GM12878 (cell line): ENCODE data around the gene CPNE5. TPM values are rescaled to one million over a fixed set of nuclear protein-coding genes. Genes with fewer than 3 reads are reported as not detected.

Source experiments
- ATAC-seq: fragments of 200-7000 bp; cut with Tn5 transposase; 3 replicates; pipeline ENCODE4 v1.9.1; 2020; ENCODE audit warnings: mild to moderate bottlenecking, moderate library complexity
- BruUV-seq: library from RNA; stranded (reverse); fragments of 400-500 nt; replicated peaks from 2 replicates; lab custom pipeline; 2021; lab: Mats Ljungman, UMichigan
- CTCF ChIA-PET: fragments of 300-600 bp; sonication (Branson Sonifier 250); formaldehyde crosslinking; extraction: SDS; loops from one replicate; lab custom pipeline; 2021; ENCODE audit warnings: inconsistent platforms; lab: Yijun Ruan, JAX
- POLR2A ChIA-PET: fragments of 350-600 bp; formaldehyde crosslinking; extraction: SDS; loops from one replicate; lab custom pipeline; 2021; ENCODE audit warnings: inconsistent platforms; lab: Charles Lee
- RAD21 ChIA-PET: fragments of 300-600 bp; sonication (Branson Sonifier 250); formaldehyde crosslinking; loops from one replicate; lab custom pipeline; 2023; ENCODE audit warnings: antibody characterized with exemption; ENCODE audit not compliant: unreplicated experiment; lab: Charles Lee
- SMC1A ChIA-PET: fragments of 300-600 bp; sonication (Branson Sonifier 250); formaldehyde crosslinking; loops from one replicate; lab custom pipeline; 2023; ENCODE audit not compliant: unreplicated experiment, uncharacterized antibody; lab: Charles Lee
- DNase-seq: peaks from one replicate; pipeline ENCODE4 v3.0.0-alpha.2; 2011; ENCODE audit warnings: low read depth, low spot score
- FAIRE-seq: peaks from 3 replicates; lab custom pipeline; 2011; peaks lifted over from hg19 to GRCh38; lab: Jason Lieb, UNC
- H2AFZ ChIP-seq: 2 replicates; pipeline ENCODE4 v1.6.0; 2011; ENCODE audit warnings: low read depth, low read length, control low read depth; ENCODE audit not compliant: control insufficient read depth
- H3K27ac ChIP-seq: 2 replicates; pipeline ENCODE4 v1.5.1; 2011; ENCODE audit warnings: control low read depth; ENCODE audit not compliant: control insufficient read depth, insufficient read depth
- H3K27me3 ChIP-seq, 2 experiments: replicated peaks in 1 of 2; 2 replicates each; pipeline versions ENCODE4 v1.6.0 to v1.6.1; 2011; ENCODE audit warnings: low read length in 1 of 2; ENCODE audit not compliant: control insufficient read depth in 2 of 2, insufficient read depth in 2 of 2
- H3K36me3 ChIP-seq, 2 experiments: 2 replicates each; pipeline ENCODE4 v1.5.1; 2011; ENCODE audit warnings: low read length in 1 of 2; ENCODE audit not compliant: control insufficient read depth in 2 of 2, insufficient read depth in 2 of 2
- H3K4me1 ChIP-seq: 2 replicates; pipeline ENCODE4 v1.6.1; 2011; ENCODE audit warnings: mild to moderate bottlenecking, low read length, moderate library complexity, mixed read lengths; ENCODE audit not compliant: control insufficient read depth, insufficient read depth
- H3K4me2 ChIP-seq: 2 replicates; pipeline ENCODE4 v1.6.0; 2011; ENCODE audit warnings: control low read depth; ENCODE audit not compliant: control insufficient read depth, insufficient read depth
- H3K4me3 ChIP-seq: fragments of 200-600 bp; sonication (generic); 2 replicates; pipeline ENCODE4 v1.5.1; 2016
- H3K79me2 ChIP-seq: 2 replicates; pipeline ENCODE4 v1.6.0; 2011; ENCODE audit warnings: low read length; ENCODE audit not compliant: control insufficient read depth, insufficient read depth
- H3K9ac ChIP-seq: 2 replicates; pipeline ENCODE4 v1.8.0; 2011; ENCODE audit warnings: low read length, control low read depth, mixed read lengths; ENCODE audit not compliant: control insufficient read depth, insufficient read depth
- H3K9me3 ChIP-seq: replicated peaks from 3 replicates; pipeline ENCODE4 v1.5.1; 2011; ENCODE audit warnings: mild to moderate bottlenecking, low read length; ENCODE audit not compliant: control insufficient read depth, insufficient read depth
- H4K20me1 ChIP-seq: 2 replicates; pipeline ENCODE4 v1.6.0; 2011; ENCODE audit not compliant: control insufficient read depth, insufficient read depth
- POLR2AphosphoS5 ChIP-seq: IDR thresholded peaks from 2 replicates; pipeline ENCODE4 v1.6.1; 2011; ENCODE audit warnings: mild to moderate bottlenecking, low read length, inconsistent platforms
- SIN3A ChIP-seq: IDR thresholded peaks from 2 replicates; pipeline ENCODE4 v1.6.1; 2012; ENCODE audit warnings: low read depth, low read length, improper control_type of control experiment
- YY1 ChIP-seq: IDR thresholded peaks from 2 replicates; pipeline ENCODE4 v1.6.1; 2011; ENCODE audit warnings: low read depth, mild to moderate bottlenecking, low read length
- WGBS: methylation state at CpG from one replicate; pipeline ENCODE4 v1.1.6; 2016; ENCODE audit warnings: low lambda C conversion rate; ENCODE audit not compliant: insufficient replicate concordance, insufficient coverage; ENCODE audit errors: missing lambda C conversion rate; 5-methylcytosine and 5-hydroxymethylcytosine counted together
- in situ Hi-C: fragments of 300-500 bp; cut with MboI; formaldehyde crosslinking; loops from 9 replicates; pipeline ENCODE4 v1.14.3; 2018; ENCODE audit warnings: mixed read lengths
- intact Hi-C: fragments of 100-400 bp; cut with micrococcal nuclease; formaldehyde crosslinking; loops from one replicate; pipeline ENCODE4 v1.14.2; 2022; ENCODE audit not compliant: unreplicated experiment
- polyA plus RNA-seq, 11 experiments: library from polyadenylated mRNA; depleted of rRNA in 4 of 11; unstranded in 6 of 11; stranded (reverse) in 5 of 11; fragments of >200 nt; fragmentation: Nextera tagmentation in 4 of 11; fragmentation: Illumina TruSeq in 1 of 11; extraction: Ambion mirVana in 4 of 11; extraction: Trizol in 1 of 11; gene quantifications; 1 replicate in 1 of 11; 2 replicates in 10 of 11; pipeline versions ENCODE4 v1.2.1 to v1.2.3, GENCODE V29; 2011 to 2016; ENCODE audit warnings: inconsistent platforms in 2 of 11, missing spikeins in 2 of 11, low read depth in 1 of 11
- total RNA-seq, 4 experiments: library from RNA; depleted of rRNA in 3 of 4; stranded (reverse); fragments of >200 nt in 3 of 4; fragmentation: Illumina TruSeq in 1 of 4; extraction: Trizol in 1 of 4; gene quantifications; 2 replicates each; pipeline versions ENCODE4 v1.2.1 to v1.2.3, GENCODE V29; 2013 to 2021
- TF ChIP-seq, protein P1 (sequence below): fragments of 450-650 bp; conservative IDR thresholded peaks from 2 replicates; pipeline ENCODE4 v1.6.1; 2017; ENCODE audit warnings: mild to moderate bottlenecking, moderate library complexity

Gene CPNE5
- total and polyA plus RNA-seq, 10 of the 15 experiments (the other 5 are each of a cell fraction or from before 2014, with no cell fraction given): 2.4 to 39.1 (median 18.2) TPM

DNA sequence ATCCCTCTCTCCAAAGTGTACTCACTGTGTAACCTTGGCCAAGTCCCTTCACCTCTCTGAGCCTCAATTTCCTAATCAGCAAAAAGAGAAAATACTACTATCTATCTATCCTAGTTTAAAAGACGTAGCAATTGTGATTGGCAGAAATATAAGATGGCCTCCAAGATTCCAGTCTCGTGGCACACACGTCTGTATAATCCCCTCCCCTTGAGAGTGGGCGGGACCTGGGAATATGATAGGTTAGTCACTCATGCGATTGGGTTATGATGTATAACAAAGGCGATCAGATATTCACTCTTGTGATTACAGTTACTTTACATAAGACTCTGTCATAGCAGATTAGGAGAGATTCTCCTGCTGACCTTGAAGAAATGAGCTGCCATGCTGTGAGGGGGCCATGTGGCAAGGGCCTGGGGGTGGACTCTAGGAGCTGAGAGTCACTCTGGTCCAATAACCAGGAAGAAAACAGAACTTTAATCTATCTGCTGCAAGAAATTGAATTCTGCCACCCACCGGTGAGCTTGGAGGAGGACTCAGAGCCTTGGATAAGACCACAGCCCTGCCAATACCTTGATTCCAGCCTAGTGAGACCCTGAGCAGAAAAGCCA, 6.0 kb downstream of the CPNE5 start:
- no TSS peak for BruUV-seq
- Histone ChIP-seq H3K9me3 (no peaks in the 10 kb centered on the region; the same call in 2 of the 3 replicates), H3K36me3 (no peaks in the 10 kb centered on the region), H3K4me2 (no peak overlapping the region), H2AFZ (no peak overlapping the region), H3K79me2 (no peaks in the 10 kb centered on the region), H3K27ac (no peak overlapping the region), H3K4me3 (no peak overlapping the region), H3K4me1 (no peaks in the 10 kb centered on the region), H3K27me3 (peaks cover 0 to 6% of the 10 kb centered on the region in 2 experiments; a peak in 3 of 4 replicates), H3K9ac (no peak overlapping the region), H4K20me1 (no peaks in the 10 kb centered on the region)
- POLR2A ChIA-PET: no interaction called here
- FAIRE-seq (no peak), ATAC-seq (no peak), DNase-seq (no peak)
- no peak for TF ChIP-seq SIN3A
- TF ChIP-seq, protein P1, sequence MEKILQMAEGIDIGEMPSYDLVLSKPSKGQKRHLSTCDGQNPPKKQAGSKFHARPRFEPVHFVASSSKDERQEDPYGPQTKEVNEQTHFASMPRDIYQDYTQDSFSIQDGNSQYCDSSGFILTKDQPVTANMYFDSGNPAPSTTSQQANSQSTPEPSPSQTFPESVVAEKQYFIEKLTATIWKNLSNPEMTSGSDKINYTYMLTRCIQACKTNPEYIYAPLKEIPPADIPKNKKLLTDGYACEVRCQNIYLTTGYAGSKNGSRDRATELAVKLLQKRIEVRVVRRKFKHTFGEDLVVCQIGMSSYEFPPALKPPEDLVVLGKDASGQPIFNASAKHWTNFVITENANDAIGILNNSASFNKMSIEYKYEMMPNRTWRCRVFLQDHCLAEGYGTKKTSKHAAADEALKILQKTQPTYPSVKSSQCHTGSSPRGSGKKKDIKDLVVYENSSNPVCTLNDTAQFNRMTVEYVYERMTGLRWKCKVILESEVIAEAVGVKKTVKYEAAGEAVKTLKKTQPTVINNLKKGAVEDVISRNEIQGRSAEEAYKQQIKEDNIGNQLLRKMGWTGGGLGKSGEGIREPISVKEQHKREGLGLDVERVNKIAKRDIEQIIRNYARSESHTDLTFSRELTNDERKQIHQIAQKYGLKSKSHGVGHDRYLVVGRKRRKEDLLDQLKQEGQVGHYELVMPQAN: no peak
- CTCF ChIA-PET: interaction anchor here (1.1 to 1.4 kb wide), 2 partner anchors 51 to 52 kb away, joined by 3 to 4 read pairs; partner anchors contain the start of gene C6orf89
- intact Hi-C loops: no loop called here
- SMC1A ChIA-PET: no interaction called here
- RAD21 ChIA-PET: no interaction called here
- 61% methylated on average over 7 of the region's 7 CpGs for WGBS
- in situ Hi-C loops: no loop called here

- BruUV-seq: no TSS peak
- Histone ChIP-seq H3K4me1 (no peaks in the 10 kb centered on the region), H3K79me2 (no peaks in the 10 kb centered on the region), H3K27me3 (no peaks in the 10 kb centered on the region; a peak in 1 of 4 replicates), H3K4me3 (no peak overlapping the region), H3K9ac (no peak overlapping the region), H3K27ac (no peak overlapping the region), H4K20me1 (no peaks in the 10 kb centered on the region), H2AFZ (no peak overlapping the region), H3K36me3 (no peaks in the 10 kb centered on the region), H3K9me3 (no peaks in the 10 kb centered on the region; the same call in 2 of the 3 replicates), H3K4me2 (no peak overlapping the region)
- DNase-seq (no peak), FAIRE-seq (no peak), ATAC-seq (no peak)
- TF ChIP-seq YY1 (0 out of 2 replicates have a peak, but pooled peaks have one; percentile 14), POLR2AphosphoS5 (no peak)
- SMC1A ChIA-PET: no interaction called here
- 33% methylated on average over 5 of the region's 5 CpGs for WGBS
- in situ Hi-C loops: no loop called here
- RAD21 ChIA-PET: no interaction called here
- POLR2A ChIA-PET: no interaction called here
- CTCF ChIA-PET: interaction anchor here (0.5 to 0.6 kb wide), 2 partner anchors 186 to 226 kb away, joined by 3 to 4 read pairs; no protein-coding TSS in a partner anchor
- intact Hi-C loops: no loop called here
These were observed 6.9 kb downstream of the CPNE5 start for GRCh38 chr6:36832313-36832712.
